ENCODE results near the gene KIAA1328.

DNA sequence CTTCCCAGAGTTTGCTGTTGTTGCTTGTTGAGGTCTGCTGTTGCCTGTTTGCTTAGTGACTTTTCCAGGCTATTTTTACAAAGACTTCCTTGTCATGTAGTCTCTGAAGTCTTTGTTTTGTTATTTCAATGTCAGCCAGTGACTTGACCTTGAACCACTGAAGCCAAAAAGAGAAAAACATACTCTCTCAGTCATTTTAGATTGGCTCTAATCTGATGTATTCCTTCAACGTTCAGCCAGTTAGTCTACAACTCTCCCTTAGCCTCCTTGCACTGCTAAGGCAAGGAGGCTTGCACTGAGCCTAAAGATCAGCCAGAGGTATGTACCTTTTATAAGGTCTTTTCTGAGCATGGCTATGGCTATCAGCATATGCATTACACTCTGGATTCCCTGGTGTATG is 27.9 kb downstream of the KIAA1328 start:
- TF ChIP-seq, protein P1, sequence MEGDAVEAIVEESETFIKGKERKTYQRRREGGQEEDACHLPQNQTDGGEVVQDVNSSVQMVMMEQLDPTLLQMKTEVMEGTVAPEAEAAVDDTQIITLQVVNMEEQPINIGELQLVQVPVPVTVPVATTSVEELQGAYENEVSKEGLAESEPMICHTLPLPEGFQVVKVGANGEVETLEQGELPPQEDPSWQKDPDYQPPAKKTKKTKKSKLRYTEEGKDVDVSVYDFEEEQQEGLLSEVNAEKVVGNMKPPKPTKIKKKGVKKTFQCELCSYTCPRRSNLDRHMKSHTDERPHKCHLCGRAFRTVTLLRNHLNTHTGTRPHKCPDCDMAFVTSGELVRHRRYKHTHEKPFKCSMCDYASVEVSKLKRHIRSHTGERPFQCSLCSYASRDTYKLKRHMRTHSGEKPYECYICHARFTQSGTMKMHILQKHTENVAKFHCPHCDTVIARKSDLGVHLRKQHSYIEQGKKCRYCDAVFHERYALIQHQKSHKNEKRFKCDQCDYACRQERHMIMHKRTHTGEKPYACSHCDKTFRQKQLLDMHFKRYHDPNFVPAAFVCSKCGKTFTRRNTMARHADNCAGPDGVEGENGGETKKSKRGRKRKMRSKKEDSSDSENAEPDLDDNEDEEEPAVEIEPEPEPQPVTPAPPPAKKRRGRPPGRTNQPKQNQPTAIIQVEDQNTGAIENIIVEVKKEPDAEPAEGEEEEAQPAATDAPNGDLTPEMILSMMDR (IDR thresholded peaks at IDR 0.05): no peak
- TF ChIP-seq POLR2A (IDR thresholded peaks at IDR 0.05): no peak

Data from esophagus squamous epithelium (tissue), 4 donors.